Subcutaneous abdominal adipose tissue (tissue), 5 donors: ENCODE results near the gene IRF2.
"Not testable (repeated sequence)": the region's sequence is repeated elsewhere in the genome, so short reads cannot be mapped to it uniquely, and the experiment has no call there.

Source experiments
- H3K27ac ChIP-seq: one replicate; pipeline ENCODE4 v1.7.0; 2013; ENCODE audit warnings: low read depth, mild to moderate bottlenecking, inconsistent platforms, low read length, moderate library complexity
- H3K27me3 ChIP-seq, 5 donors: one replicate each; pipeline ENCODE4 v1.7.0; 2013; ENCODE audit warnings: low read length in 5 of 5, inconsistent platforms in 1 of 5; ENCODE audit not compliant: control insufficient read depth in 5 of 5, insufficient read depth in 4 of 5
- H3K36me3 ChIP-seq, 5 donors: one replicate each; pipeline ENCODE4 v1.7.0; 2013; ENCODE audit warnings: low read length in 5 of 5; ENCODE audit not compliant: control insufficient read depth in 5 of 5, insufficient read depth in 5 of 5
- H3K4me1 ChIP-seq, 5 donors: one replicate each; pipeline ENCODE4 v1.7.0; 2013; ENCODE audit warnings: low read length in 5 of 5, mild to moderate bottlenecking in 3 of 5, moderate library complexity in 1 of 5; ENCODE audit not compliant: control insufficient read depth in 5 of 5, insufficient read depth in 5 of 5
- H3K4me3 ChIP-seq, 5 donors: one replicate each; pipeline ENCODE4 v1.7.0; 2013; ENCODE audit warnings: low read length in 5 of 5, low read depth in 1 of 5
- H3K9ac ChIP-seq, 5 donors: one replicate each; pipeline ENCODE4 v1.7.0; 2013; ENCODE audit warnings: low read length in 5 of 5, mild to moderate bottlenecking in 4 of 5, moderate library complexity in 3 of 5
- H3K9me3 ChIP-seq, 5 donors: one replicate each; pipeline ENCODE4 v1.7.0; 2013; ENCODE audit warnings: low read length in 5 of 5; ENCODE audit not compliant: control insufficient read depth in 5 of 5
- donor health status: healthy.
- donor health status: healthy.
- donor health status: healthy.
- donor health status: healthy.
- donor health status: healthy.

The IRF2 gene

DNA sequence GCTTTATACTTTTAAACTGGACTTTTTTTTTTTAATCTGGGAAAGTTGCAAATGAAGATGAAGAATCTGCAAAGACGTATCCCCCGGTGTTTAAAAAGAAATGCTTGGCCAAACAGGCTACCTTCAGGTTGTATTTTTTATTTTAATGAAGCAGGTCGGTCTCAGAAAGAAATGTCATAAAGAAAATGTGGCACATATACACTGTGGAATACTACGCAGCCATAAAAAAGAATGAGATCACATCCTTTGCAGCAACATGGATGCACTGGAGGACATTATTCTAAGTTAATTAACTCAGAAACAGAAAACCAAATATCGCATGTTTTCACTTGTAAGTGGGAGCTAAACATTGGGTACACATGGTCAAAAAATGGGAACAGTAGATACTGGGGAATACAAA, 123.4 kb downstream of the IRF2 start:
- H3K4me1 ChIP-seq: peaks cover 7 to 52% (median 39%) of the 10 kb centered on the region in 5 donors

GRCh38 chr4:184350213-184350817, 124.0 kb downstream of the IRF2 start:
- peaks cover 7 to 52% (median 44%) of the 10 kb centered on the region in 5 donors for H3K4me1 ChIP-seq
- no peaks in the 10 kb centered on the region for H3K9me3 ChIP-seq
- H3K4me3 ChIP-seq: no peak overlapping the region
- no peaks in the 10 kb centered on the region for H3K27me3 ChIP-seq
- H3K9ac ChIP-seq: no peak overlapping the region
- H3K27ac ChIP-seq: no peak overlapping the region
- H3K36me3 ChIP-seq: no peaks in the 10 kb centered on the region

More for the DNA sequence above, 123.4 kb downstream of the IRF2 start:
- H3K36me3 ChIP-seq: no peaks in the 10 kb centered on the region
- H3K4me3 ChIP-seq: no peak overlapping the region
- H3K9ac ChIP-seq: no peak overlapping the region
- H3K27me3 ChIP-seq: no peaks in the 10 kb centered on the region
- H3K27ac ChIP-seq: no peak overlapping the region
- no peaks in the 10 kb centered on the region for H3K9me3 ChIP-seq

DNA sequence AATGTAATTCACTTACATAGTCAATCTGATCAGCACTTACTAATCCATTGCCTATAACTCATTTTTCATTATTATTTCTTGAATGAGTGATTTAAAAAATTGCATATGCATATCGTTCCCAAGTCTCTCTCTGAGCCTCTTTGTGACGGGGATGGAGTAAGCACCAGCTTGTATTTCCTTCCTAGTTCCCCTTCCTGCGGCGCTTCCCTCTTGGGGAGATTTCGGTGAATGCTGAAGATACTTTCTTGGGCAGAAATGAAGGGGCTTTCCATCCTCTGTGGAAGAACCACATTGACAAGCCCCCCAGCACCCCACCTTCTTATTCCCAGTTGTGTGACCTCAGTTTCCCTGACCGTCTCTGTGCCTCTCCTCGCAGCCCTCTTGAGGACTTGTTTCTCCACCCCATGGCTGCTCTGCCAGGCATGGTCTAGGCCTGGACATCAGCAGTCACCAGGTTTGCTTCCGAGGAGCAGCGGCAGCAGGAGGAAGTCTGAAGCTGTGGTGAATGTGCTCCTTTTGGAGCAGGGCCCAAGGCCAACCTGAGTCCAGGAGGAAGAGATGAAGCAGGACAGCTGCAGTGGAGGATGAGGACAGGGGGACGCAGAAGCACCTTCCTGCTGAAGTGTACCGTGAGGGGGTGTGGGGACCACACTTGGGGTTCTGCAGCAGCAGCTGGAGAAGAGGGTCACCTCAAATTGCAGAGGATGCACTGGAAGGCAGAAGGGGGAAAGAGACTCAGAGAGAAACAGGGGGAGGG, 124.9 kb downstream of the IRF2 start:
- Histone ChIP-seq H3K4me3 (peak overlapping the region in 1 of 5 donors; percentile 3), H3K27me3 (no peaks in the 10 kb centered on the region), H3K36me3 (no peaks in the 10 kb centered on the region), H3K9ac (no peak overlapping the region), H3K9me3 (no peaks in the 10 kb centered on the region), H3K4me1 (peaks cover 7 to 52% (median 36%) of the 10 kb centered on the region in 5 donors), H3K27ac (no peak overlapping the region)

- H3K4me1 ChIP-seq: peaks cover 7 to 60% (median 40%) of the 10 kb centered on the region in 5 donors
- no peaks in the 10 kb centered on the region for H3K27me3 ChIP-seq
- peak overlapping the region in 1 of 5 donors; percentile 16 for H3K9ac ChIP-seq
- peak overlapping the region in 1 of 5 donors; percentile 5 for H3K4me3 ChIP-seq
- peak overlapping the region; percentile 40 for H3K27ac ChIP-seq
- no peaks in the 10 kb centered on the region for H3K36me3 ChIP-seq
- no peaks in the 10 kb centered on the region for H3K9me3 ChIP-seq
These were observed 125.8 kb downstream of the IRF2 start for GRCh38 chr4:184348311-184349233.

DNA sequence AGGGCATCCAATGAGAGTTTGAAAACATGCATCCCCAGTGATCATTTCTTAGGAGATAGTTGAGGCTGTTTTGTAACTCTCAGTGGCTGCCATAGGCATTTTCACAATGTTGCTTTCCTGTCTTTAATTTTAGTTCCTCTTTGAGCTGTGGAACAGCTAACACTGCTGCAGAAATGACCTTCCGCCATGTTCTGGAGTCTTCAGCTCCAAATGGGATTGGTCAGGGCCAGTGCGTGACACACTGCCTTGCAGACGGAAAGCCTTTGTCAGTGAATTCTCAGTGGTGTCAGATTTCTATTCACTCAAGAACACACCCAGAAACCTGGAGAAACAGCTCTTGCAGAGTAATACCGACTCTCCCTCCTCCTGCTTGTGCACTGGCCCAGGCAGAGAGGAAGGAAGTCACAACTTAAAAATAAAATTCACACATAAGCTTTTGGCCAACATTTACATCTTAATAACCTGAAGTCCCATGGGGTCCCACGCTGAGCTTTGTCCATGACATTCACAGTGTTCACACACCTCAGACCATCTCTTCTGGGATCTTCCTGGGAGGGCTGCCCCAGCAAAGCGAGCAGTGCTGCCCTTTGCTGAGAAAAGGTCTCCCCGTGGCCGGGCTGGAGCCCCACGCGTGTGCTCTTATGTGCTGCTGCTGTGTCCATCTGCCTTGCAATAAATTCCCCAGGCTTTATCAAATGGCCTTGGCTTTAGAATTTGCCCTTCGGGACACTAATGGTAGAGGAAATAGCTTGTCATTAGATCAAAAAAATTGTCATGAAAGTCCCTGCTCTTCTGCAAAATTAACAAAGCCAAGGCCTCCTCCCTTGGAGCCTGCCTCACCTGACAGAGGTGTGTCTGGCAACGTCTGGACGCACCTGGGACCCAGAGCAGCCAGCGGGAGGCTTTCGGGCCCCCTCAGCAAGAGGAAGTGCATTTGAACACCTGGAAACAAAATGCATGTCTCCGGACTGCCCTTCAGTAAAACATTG, 126.8 kb downstream of the IRF2 start:
- H3K4me1 ChIP-seq: peaks cover 7 to 66% (median 46%) of the 10 kb centered on the region in 5 donors
- peak overlapping the region in 1 of 5 donors; percentile 18 for H3K9ac ChIP-seq

DNA sequence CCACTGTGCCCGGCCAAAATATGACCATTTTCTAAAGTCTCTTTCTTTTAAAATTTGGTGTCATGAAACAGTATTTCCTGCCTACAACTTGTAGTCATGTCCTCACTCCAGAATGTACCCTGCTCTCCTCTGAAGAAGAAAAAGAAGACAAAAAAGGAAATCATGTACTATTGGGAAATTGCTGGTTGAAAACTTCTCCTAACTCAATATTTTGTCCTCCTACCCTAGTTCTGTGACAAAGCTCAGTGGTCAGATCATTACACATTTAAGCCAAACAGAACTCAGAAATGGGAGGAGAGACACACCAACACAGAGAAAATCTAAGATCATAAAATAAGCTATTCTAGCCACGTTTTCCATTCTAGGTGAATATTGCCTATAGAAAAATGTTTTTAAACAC, 127.7 kb downstream of the IRF2 start:
- no peaks in the 10 kb centered on the region for H3K36me3 ChIP-seq
- H3K9me3 ChIP-seq: no peaks in the 10 kb centered on the region
- peak overlapping the region; percentile 40 for H3K27ac ChIP-seq
- peaks cover 7 to 66% (median 46%) of the 10 kb centered on the region in 5 donors for H3K4me1 ChIP-seq
- no peak overlapping the region for H3K4me3 ChIP-seq
- no peak overlapping the region for H3K9ac ChIP-seq
- no peaks in the 10 kb centered on the region for H3K27me3 ChIP-seq

More for the DNA sequence above, 126.8 kb downstream of the IRF2 start:
- H3K36me3 ChIP-seq: no peaks in the 10 kb centered on the region
- H3K27me3 ChIP-seq: no peaks in the 10 kb centered on the region
- H3K4me3 ChIP-seq: peak overlapping the region in 1 of 5 donors; percentile 12
- peak overlapping the region; percentile 40 for H3K27ac ChIP-seq
- no peaks in the 10 kb centered on the region for H3K9me3 ChIP-seq

DNA sequence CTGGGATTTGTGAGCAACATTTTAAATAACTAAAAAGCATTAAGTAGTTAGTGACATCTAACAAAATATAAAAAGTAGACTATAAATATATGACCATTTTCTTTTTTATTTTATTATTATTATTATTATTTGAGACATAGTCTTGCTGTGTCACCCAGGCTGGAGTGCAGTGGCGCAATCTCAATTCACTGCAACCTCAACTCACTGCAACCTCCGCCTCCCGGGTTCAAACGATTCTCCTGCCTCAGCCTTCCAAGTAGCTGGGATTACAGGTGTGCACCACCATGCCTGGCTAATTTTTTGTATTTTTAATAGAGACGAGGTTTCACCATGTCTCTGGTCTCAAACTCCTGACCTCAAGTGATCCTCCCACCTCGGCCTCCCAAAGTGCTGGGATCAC, 128.1 kb downstream of the IRF2 start:
- H3K27ac ChIP-seq: peak overlapping the region; percentile 19
- H3K4me3 ChIP-seq, H3K9me3 ChIP-seq, H3K9ac ChIP-seq, H3K27me3 ChIP-seq, H3K36me3 ChIP-seq: not testable (repeated sequence)
- H3K4me1 ChIP-seq: peaks cover 7 to 66% (median 46%) of the 10 kb centered on the region in 5 donors

DNA sequence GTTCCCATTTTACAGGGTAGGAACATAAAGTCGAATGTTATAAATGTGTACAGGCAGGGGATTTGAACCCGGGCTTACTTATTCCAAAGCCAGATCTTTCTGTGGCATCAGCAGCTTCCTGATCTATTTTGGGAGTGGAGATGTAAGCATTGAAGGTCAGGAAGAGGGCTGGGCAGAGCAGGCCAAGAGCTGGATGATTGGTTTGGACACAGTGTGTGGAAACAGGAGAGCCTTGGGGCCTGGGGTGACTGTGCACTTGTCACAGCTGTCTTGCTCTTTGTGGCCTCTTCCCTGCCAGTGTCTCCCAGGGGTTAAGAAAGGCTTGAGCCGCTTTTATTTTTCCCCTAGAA, 128.8 kb downstream of the IRF2 start:
- Histone ChIP-seq H3K4me1 (peaks cover 7 to 66% (median 46%) of the 10 kb centered on the region in 5 donors), H3K36me3 (no peaks in the 10 kb centered on the region), H3K27ac (peak overlapping the region; percentile 19), H3K27me3 (no peaks in the 10 kb centered on the region), H3K4me3 (no peak overlapping the region), H3K9ac (peak overlapping the region in 1 of 5 donors; percentile 39), H3K9me3 (no peaks in the 10 kb centered on the region)

- Histone ChIP-seq H3K9ac (peak overlapping the region in 2 of 5 donors; percentile 2 to 39), H3K4me1 (peaks cover 7 to 66% (median 46%) of the 10 kb centered on the region in 5 donors), H3K4me3 (no peak overlapping the region), H3K36me3 (no peaks in the 10 kb centered on the region), H3K27ac (peak overlapping the region; percentile 19), H3K27me3 (no peaks in the 10 kb centered on the region), H3K9me3 (no peaks in the 10 kb centered on the region)
These were observed 129.3 kb downstream of the IRF2 start for GRCh38 chr4:184344899-184345572.
